ENCODE data around the gene CELSR2.

The CELSR2 gene

GRCh38 chr1:109255678-109256077 lies 6.3 kb downstream of the CELSR2 start:
- no peaks in the 10 kb centered on the region for H3K9me3 ChIP-seq (ENCODE audit: control insufficient read depth, insufficient read depth, low read depth, low read length)
- H3K4me3 ChIP-seq (ENCODE audit: low read depth, low read length): no peak overlapping the region
- H3K27ac ChIP-seq (ENCODE audit: extremely low read depth, low read depth, low read length): no peak overlapping the region
- H3K36me3 ChIP-seq (ENCODE audit: control insufficient read depth in 2 of 2, insufficient read depth in 1 of 2, low read length in 2 of 2): peaks cover 0 to 59% of the 10 kb centered on the region in 2 experiments; a peak in 1 of 3 replicates
- ChIA-PET CTCF (interaction anchor here (0.9 to 2.6 kb wide), 7 partner anchors 8 to 276 kb away, joined by 3 to 14 read pairs (median 10); partner anchors contain the start of gene SORT1), POLR2A (no interaction called here)
- peaks cover 5% of the 10 kb centered on the region; the same call in 1 of the 2 replicates for H3K4me1 ChIP-seq (ENCODE audit: control insufficient read depth, insufficient read depth, low read length)
- TF ChIP-seq KLF17 (tag by site-specific recombination; IDR thresholded peaks at IDR 0.05): no peak
- no peak for TF ChIP-seq PRDM4 (tag by site-specific recombination; IDR thresholded peaks at IDR 0.05)
- TF ChIP-seq ZNF16 (tag by site-specific recombination; IDR thresholded peaks at IDR 0.05; ENCODE audit: low read depth): no peak
- no peak for TF ChIP-seq ZNF701 (tag by site-specific recombination; IDR thresholded peaks at IDR 0.05)
- TF ChIP-seq ZNF26 (tag by site-specific recombination; IDR thresholded peaks at IDR 0.05): no peak
- no peak for TF ChIP-seq ZNF549 (tag by site-specific recombination; IDR thresholded peaks at IDR 0.05)
- TF ChIP-seq ZNF777 (tag by site-specific recombination; IDR thresholded peaks at IDR 0.05; ENCODE audit: borderline replicate concordance): no peak
- no peak for TF ChIP-seq ZNF202 (tag by site-specific recombination; IDR thresholded peaks at IDR 0.05; ENCODE audit: borderline replicate concordance)
- TF ChIP-seq ZBTB21 (tag by site-specific recombination; IDR thresholded peaks at IDR 0.05): no peak
- no peak for TF ChIP-seq TRIM28 (IDR thresholded peaks at IDR 0.05; ENCODE audit: borderline replicate concordance, low read length)
- no peak for TF ChIP-seq ZBTB20 (tag by site-specific recombination; IDR thresholded peaks at IDR 0.05)
- no peak for TF ChIP-seq WT1 (tag by site-specific recombination; IDR thresholded peaks at IDR 0.05)
- TF ChIP-seq TSHZ1 (tag by site-specific recombination; IDR thresholded peaks at IDR 0.05; ENCODE audit: borderline replicate concordance): no peak

- ChIA-PET POLR2A (no interaction called here), CTCF (interaction anchor here (0.5 to 2.6 kb wide), 6 partner anchors 7 to 143 kb away, joined by 3 to 14 read pairs (median 4); no protein-coding TSS in a partner anchor)
- no peak overlapping the region for H3K4me3 ChIP-seq (ENCODE audit: low read depth, low read length)
- H3K4me1 ChIP-seq (ENCODE audit: control insufficient read depth, insufficient read depth, low read length): peaks cover 5% of the 10 kb centered on the region; the same call in 1 of the 2 replicates
- peaks cover 0 to 59% of the 10 kb centered on the region in 2 experiments; a peak in 1 of 3 replicates for H3K36me3 ChIP-seq (ENCODE audit: control insufficient read depth in 2 of 2, insufficient read depth in 1 of 2, low read length in 2 of 2)
- TF ChIP-seq TRIM28 (IDR thresholded peaks at IDR 0.05; ENCODE audit: borderline replicate concordance, low read length): no peak
- no peak for TF ChIP-seq ZNF645 (tag by site-specific recombination; IDR thresholded peaks at IDR 0.05)
- no peak for TF ChIP-seq ZNF791 (tag by site-specific recombination; IDR thresholded peaks at IDR 0.05)
- TF ChIP-seq ZNF510 (tag by site-specific recombination; IDR thresholded peaks at IDR 0.05; ENCODE audit: insufficient replicate concordance): no peak
- TF ChIP-seq ZNF114 (tag by site-specific recombination; IDR thresholded peaks at IDR 0.05): no peak
- no peak for TF ChIP-seq ZNF776 (tag by site-specific recombination; IDR thresholded peaks at IDR 0.05; ENCODE audit: borderline replicate concordance)
- no peak for TF ChIP-seq ZNF292 (tag by site-specific recombination; IDR thresholded peaks at IDR 0.05; ENCODE audit: borderline replicate concordance, low read depth)
- no peak for TF ChIP-seq ZNF596 (tag by site-specific recombination; IDR thresholded peaks at IDR 0.05)
- no peak for TF ChIP-seq ZNF416 (tag by site-specific recombination; IDR thresholded peaks at IDR 0.05)
- no peak for TF ChIP-seq GLIS2 (tag by site-specific recombination; IDR thresholded peaks at IDR 0.05)
- no peak overlapping the region for H3K27ac ChIP-seq (ENCODE audit: extremely low read depth, low read depth, low read length)
- no peaks in the 10 kb centered on the region for H3K9me3 ChIP-seq (ENCODE audit: control insufficient read depth, insufficient read depth, low read depth, low read length)
Observed at GRCh38 chr1:109256085-109256484, 6.7 kb downstream of the CELSR2 start.
